ENCODE results near the gene DSCAML1.

Gene DSCAML1

DNA sequence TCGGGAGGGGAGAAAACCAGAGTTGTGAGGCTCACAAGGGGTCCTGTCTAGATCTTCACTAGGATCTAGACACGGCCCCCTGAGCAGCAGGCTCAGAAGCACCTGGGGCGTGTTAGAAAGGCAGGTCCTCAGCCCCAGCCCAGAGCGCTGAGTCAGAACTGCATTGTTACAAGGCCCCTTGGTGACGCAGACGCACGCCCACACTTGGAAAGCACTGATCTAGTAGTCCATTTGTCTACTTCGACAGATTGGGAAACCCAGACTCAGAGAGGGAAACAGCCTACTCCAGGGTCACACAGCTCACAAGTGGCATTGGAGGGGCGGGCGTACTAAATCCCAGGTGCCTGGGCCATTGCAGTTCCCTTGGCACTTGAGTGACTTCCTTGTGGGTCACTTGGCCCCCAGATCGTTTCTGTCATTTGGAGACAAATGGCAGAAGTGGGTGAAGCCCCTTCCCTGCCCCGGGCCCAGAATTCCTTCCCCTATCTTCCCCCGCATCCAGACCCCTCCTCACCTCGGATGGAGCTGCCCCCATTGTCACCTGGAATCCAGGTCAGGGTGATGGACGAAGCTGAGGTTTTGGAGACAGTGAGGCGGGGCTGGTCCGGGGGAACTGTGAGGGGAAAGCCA, 358.5 kb downstream of the DSCAML1 start:
- peak; percentile 16 for DNase-seq

DNA sequence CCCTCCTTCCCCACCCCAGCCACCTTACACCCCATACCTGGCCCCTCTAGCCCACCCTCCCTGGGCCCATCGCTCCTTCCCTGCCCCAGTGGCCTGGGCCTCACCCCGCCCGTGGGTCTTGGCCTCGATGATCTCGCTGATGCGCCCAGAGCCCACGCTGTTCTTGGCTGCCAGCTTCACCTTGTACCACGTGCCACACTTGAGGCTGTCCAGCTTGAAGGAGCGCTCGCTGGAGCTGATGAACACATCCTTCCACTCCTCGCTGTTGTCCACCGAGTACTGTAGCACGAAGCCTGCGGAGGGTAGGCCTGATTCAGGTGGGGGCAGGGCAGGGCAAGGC, 359.3 kb downstream of the DSCAML1 start:
- DNase-seq = no peak

- DNase-seq = no peak
Measured at GRCh38 chr11:117437041-117437790, 359.8 kb downstream of the DSCAML1 start.

DNA sequence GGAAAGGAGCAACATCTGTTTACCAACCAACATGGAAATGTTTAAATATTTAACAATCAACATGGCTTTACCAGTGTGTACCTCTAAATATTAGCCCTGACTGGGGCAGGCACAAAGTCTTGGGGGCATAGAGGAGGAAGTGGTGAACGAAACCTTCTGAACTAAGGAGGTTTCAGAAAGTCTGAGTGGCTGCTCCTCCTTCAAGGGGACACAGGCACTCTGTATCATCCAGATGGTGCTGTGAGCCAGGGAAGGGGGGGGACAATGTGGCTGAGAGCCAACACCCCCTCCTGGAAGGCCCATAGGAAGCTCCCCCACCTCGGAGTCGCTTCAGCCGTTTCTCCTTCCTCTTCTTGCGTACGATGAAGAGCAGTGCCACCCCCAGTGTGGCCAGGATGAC, 361.7 kb downstream of the DSCAML1 start:
- DNase-seq = no peak

- DNase-seq = no peak
Measured at GRCh38 chr11:117434481-117434880, 362.5 kb downstream of the DSCAML1 start.

DNA sequence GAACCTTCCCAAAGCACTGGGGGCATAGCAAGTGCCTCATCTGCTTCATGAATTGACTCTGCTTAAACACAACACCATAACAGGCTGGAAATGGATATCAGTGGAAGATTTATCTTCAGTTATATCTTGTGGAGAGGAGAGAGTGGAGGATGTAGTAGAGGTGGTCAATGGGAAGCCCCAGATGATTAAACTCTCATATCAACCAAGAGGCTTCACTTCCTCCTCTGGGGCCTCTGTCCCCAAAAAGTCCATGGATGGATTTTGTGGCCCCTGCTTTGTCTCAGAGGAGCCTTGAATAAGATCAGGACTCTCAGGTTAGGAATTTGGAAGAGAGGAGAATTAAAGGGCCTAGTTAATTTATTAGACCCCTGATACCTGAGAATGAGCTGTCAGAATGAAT, 363.3 kb downstream of the DSCAML1 start:
- no peak for DNase-seq

- no peak for DNase-seq
Measured at GRCh38 chr11:117431436-117431835, 365.6 kb downstream of the DSCAML1 start.

GRCh38 chr11:117430293-117430955, 366.6 kb downstream of the DSCAML1 start:
- no peak for DNase-seq

DNA sequence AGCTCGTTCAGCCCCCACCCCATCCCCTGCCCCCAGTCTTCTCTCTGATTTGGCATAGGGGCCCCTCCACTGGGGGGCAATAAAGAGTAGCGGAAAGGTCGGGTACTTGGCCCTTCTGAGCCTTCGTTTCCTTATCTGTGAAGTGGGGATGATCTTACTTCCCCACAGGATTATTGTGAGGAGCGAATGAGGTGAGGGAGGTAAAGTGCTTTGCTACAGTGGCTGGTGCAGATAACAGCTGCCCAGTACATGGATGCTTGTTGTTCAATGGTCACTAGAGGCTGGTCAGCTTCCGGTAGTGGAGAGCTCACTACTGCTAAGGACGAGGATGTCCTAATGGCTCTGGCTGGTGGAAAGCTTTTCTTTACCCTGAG, 368.2 kb downstream of the DSCAML1 start:
- DNase-seq = no peak

GRCh38 chr11:117428186-117428855, 368.7 kb downstream of the DSCAML1 start:
- DNase-seq = no peak

DNA sequence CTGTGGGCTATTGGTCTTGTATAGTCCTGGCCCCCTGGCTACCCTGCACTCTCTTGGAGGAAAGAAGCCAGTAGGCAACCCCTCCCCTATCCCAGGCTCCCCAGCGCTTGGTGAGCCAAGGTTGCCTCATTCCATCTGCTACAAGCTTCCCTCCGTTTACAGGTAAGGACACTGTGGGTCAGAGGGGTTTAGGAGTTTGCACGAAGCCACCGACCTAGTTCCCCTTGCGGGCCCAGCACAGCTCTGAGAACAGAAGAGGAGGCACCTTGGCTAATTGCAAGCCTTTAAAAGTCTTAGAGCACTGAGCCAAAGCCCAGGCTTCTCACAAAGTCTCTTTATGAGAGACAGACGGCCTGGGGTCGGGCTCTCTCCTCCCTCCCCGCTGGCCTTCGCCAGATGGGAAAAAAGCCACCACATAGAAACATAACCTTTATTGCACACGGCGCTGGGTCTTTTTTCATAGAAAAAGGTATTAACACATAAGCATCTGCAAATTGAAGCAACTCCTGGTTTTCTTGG, 369.6 kb downstream of the DSCAML1 start:
- DNase-seq = no peak

DNA sequence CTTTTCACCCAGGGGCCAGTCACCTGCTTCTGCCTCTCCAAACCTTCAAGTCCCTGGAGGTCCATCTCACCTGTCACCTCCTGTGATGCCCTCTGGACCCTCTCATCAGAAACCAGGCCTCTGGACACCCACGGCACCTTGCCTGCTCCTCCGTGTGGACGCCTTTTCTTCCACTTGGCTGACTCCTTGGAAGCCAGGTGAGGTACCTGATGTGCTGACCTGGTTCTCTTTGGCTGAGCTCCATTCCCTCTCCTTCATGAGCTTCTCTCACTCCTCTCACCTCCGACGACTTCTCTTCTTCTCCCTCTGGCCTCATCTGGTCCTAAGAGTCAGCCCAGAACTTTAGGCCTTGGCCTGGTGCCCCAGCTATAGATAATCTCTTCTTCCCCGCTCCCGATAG, 370.1 kb downstream of the DSCAML1 start:
- DNase-seq = no peak

GRCh38 chr11:117426297-117426685, 370.7 kb downstream of the DSCAML1 start:
- peak; percentile 83 for DNase-seq

- no peak for DNase-seq
Measured at GRCh38 chr11:117425679-117426296, 371.2 kb downstream of the DSCAML1 start.

GRCh38 chr11:117424781-117425180, 372.2 kb downstream of the DSCAML1 start:
- DNase-seq = no peak

DNA sequence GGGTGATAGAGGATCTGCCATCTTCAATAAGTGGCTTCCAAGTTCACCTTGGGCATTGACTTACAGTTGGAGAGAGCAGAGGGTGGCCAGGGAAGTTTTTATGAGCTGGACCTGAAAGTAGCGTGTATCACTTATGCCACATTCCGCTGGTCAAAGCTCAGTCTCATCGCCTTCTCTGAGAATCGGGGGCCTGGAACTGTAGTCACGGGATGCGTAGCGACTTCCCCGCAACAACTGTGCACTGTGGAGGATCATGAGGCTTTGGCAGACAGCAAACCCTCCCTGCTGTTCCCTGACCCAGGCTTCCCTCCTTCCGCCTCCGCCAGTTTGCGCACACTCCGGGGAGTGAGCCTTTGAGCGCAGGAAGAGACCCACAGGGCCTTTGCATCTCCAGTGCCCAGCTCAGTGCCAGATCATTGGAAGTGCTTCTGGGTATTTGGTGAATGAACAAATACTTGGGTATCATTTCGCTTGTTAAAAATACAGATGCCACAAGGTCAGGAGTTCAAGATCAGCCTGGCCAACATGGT, 373.9 kb downstream of the DSCAML1 start:
- DNase-seq = no peak

DNA sequence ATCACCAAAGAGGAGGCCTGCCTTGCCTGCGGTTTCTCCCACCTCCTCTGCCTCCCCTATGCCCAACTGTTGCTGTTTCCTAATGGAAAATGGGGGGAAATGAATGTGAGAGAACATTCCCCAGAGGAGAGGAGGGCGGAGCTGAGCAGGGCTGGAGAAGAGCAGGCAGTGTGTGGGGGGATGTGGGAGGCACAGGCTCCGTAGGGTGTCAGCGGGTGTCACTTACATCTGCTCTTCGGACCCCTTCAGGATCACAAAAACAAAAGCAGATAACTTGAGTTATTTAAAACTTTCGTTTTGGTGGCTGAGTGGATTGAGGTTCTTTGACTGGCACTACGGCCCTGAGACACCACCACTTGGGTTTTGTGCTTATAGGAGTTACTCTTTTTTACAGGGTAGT, 375.5 kb downstream of the DSCAML1 start:
- DNase-seq = no peak

DNA sequence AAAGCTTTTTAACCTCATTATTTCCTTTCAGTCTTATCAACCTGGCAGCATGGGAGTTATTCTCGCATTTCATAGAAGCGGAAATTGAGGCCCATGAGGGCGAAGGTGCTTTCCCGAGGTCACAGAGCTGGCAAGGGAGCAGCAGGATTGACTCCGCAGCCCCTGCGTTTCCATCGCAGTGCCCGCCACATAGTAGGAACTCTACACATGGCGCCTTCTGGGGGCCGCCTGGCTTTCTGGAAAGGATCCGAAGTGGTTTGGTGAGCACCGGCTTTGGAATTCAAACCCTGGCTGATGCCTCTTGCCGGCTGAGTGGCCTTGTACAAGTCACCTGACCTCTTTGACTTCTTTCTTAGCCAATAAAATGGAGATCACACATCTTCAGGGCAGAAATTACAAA, 376.0 kb downstream of the DSCAML1 start:
- DNase-seq = no peak

DNA sequence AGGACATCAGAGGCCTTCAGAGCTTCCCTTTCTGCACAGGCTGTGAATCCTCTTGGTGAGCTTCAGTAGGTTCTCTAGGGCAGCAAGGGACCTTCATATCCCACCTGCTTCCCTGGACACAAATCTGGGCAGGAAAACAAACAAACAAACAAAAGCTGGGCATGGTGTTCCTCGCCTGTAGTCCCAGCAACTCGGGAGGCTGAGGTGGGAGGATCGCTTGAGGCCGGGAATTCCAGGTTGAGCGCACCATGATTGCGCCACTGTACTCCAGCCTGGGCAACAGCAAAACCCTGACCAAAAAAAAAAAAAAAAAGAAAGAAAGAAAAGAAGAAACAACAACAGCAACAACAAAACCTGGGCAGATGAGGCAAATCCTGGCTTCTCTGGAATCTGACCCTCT, 376.4 kb downstream of the DSCAML1 start:
- no peak for DNase-seq

DNA sequence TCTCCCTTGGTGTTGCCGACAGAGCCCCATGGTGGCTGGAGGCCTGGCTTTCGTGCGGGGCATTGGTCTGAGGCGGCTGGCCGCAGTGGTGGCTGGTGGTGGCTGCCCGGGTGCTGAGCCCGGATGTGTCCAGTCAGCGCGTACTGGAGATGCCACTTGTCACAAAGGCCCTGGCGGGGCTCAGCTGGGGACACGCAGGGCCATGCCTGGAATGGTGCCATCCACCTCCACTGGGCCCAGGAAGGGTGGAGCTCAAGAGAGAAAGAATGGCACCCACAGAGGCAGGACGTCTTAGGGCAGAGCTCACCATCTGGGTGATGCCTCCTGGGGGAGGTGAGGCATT, 376.9 kb downstream of the DSCAML1 start:
- no peak for DNase-seq

DNA sequence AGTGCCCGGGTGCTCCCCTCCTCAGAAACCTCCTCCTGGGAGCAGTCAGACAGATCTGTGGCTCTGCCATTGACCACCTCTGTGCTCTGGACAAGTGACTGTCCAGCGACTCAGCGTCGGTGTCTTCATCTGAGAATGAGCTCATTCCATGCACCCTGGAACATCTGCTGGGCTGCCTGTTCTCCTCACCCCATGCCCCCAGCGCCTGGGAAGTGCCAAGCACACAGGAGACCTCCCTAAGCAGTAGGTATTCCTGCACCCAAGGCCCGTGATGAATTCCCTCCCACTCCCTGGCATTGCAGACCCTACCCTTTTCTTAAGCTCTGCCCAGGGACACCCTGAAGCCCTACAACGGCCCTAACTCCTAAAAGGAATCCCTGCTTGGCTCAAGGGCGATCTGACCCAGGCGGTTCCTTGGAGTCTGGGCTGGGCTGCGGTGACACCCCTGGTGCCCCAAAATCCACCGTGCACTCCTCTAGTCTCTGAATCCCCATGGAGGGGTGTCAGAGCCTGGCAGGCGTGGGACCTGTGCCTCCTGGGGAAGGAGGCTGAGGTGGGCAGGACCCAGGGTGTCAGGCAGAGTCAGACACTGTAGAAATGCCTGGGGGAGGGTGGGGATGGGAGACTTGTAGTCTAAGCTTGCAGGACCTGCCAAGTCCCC, 377.4 kb downstream of the DSCAML1 start:
- DNase-seq = no peak

DNA sequence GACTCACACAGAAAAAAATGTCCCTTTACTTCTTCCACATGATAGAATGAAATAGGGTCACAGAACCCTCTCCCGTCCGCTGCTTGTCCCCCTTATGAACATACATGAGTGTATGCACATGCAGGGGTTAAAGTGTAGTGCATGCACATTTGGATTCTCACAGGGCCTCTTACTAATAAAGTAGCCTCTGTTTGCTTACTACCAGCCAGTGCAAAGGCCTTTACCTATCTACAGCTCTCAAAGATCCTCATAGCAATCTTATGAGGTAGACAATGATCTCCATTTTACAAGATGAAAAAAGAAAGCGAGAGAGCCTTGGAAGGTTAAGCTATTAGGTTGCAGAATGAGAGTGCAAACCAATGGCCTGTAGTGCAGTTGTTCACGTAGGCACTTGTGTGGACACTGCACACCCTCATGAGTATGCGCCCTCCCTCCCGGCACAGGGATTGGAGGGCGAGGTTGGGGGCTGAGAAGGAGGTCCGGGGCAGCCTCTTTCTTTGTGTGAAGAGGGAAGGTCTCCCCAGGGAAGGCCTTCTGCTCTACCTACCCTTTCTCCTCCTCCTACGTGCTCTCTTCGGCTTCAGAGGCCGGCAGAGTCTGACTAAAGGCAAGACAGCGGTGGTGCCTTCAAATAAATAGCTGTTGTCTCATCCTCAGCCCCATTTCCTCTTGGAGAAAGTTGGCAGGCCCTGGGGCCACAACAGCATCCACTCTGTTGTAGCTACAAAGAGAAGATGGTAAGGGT, 378.1 kb downstream of the DSCAML1 start:
- DNase-seq = no peak

Data from activated CD4-positive, alpha-beta T cell treated with anti-CD3 and anti-CD28 coated beads for 48 hours (primary cell).